ENCODE data around the gene RUBCN. TPM values are rescaled to one million over a fixed set of nuclear protein-coding genes. Genes with fewer than 3 reads are reported as not detected.
"Not testable (repeated sequence)": the region's sequence is repeated elsewhere in the genome, so short reads cannot be mapped to it uniquely, and the experiment has no call there.

Gene RUBCN
- polyA plus RNA-seq, 1 donor (not counting 4 experiments of a cell fraction or from before 2014, with no cell fraction given): 8.9 TPM

DNA sequence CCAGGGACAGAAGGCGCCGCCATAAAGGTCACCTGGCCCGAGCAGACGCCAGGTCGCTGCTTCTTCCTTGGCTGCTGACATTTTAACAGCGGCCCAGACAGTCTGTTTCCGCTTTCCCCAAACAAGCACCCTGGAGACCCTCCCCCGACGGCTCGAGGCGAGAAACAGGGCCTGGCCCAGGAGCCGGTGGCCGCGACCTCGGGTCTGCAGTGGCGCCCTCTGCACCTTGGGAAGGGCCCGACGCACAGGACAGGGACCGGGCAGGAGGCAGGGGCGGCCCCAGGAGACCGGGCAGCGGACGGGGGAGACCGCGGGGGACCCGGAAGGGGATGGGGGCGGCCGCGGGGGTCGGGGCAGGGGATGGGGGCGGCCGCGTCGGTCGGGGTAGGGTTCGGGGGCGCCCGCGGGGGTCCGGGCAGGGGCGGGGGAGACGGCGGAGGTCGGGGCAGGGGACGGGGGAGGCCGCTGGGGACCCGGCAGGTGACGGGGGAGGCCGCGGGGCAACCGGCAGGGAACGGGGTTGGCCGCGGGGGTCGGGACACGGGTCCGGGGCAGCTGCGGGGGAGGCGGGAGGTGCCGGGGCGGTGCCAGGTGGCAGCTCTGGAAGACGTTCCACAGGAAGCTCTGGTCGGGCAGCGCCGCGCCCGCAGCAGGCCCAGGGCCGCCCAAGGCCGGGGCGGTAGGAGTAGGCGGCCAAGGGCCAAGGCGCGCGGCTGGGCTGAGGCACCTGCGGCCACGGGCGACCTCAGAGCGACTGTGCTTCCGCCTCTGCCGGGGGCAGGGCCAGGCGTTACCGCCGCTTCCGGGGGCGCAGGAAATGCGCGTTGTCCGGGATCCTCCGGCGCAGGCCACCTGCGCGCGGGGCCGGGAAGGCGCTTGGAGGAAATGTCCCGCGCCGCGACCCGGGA lies 82.4 kb downstream of the RUBCN start:
- peak overlapping the region; percentile 41 for H3K4me2 ChIP-seq (ENCODE audit: control insufficient read depth, extremely low read depth, insufficient read depth, low read depth, low read length)
- dilution Hi-C loops (cut with MboI; ENCODE audit: extremely low pct_ligation_motif_present, low sequenced_read_pairs); H3K9me3 ChIP-seq (ENCODE audit: control insufficient read depth, low read depth, low read length); H3K4me1 ChIP-seq (ENCODE audit: control insufficient read depth, extremely low read depth, insufficient read depth, low read length); H3K9ac ChIP-seq (ENCODE audit: control insufficient read depth, extremely low read depth, insufficient read depth, low read length); H3K27ac ChIP-seq (ENCODE audit: control insufficient read depth, insufficient read depth, low read length); FAIRE-seq; DNase-seq (ENCODE audit: low read depth, low spot score); H3K9me1 ChIP-seq (ENCODE audit: control insufficient read depth, extremely low read depth, insufficient read depth, low read length); H4K20me1 ChIP-seq (ENCODE audit: control insufficient read depth, extremely low read depth, insufficient read depth, low read length); H3K79me2 ChIP-seq (ENCODE audit: control insufficient read depth, insufficient read depth, low read length); H3K27me3 ChIP-seq (ENCODE audit: control insufficient read depth, extremely low read depth, insufficient read depth, low read length); H2AFZ ChIP-seq (ENCODE audit: control insufficient read depth, low read length); H3K36me3 ChIP-seq (ENCODE audit: control insufficient read depth in 2 of 2, extremely low read depth in 1 of 2, insufficient read depth in 2 of 2, low read length in 2 of 2): not testable (repeated sequence)
- H3K4me3 ChIP-seq (ENCODE audit: control insufficient read depth in 2 of 3, extremely low read depth in 1 of 3, insufficient read depth in 2 of 3, low read depth in 1 of 3, low read length in 3 of 3): peak overlapping the region in 1 of 3 experiments; percentile 40

DNA sequence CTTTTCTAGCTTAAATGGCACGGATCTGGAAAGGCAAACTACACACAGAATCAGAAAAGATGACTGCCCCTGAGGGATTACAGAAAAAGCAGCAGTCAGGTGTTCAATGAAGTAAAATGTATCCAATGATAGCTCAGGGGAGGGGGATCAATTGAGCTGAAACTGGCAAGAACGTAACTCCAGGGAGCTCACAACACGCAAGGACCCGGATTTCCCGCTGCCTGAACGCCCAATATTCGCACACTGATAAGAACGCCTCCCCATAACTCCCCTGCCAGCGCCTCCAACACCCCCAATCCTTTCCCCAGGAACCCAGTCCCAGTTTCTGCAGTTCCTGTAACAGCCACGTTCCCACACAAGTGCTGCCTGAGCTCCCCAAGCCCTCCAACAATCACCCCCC lies 83.8 kb downstream of the RUBCN start:
- H4K20me1 ChIP-seq (ENCODE audit: control insufficient read depth, extremely low read depth, insufficient read depth, low read length); DNase-seq (ENCODE audit: low read depth, low spot score); FAIRE-seq; H3K9ac ChIP-seq (ENCODE audit: control insufficient read depth, extremely low read depth, insufficient read depth, low read length); H2AFZ ChIP-seq (ENCODE audit: control insufficient read depth, low read length); H3K4me1 ChIP-seq (ENCODE audit: control insufficient read depth, extremely low read depth, insufficient read depth, low read length); H3K27me3 ChIP-seq (ENCODE audit: control insufficient read depth, extremely low read depth, insufficient read depth, low read length); H3K36me3 ChIP-seq (ENCODE audit: control insufficient read depth in 2 of 2, extremely low read depth in 1 of 2, insufficient read depth in 2 of 2, low read length in 2 of 2); H3K9me3 ChIP-seq (ENCODE audit: control insufficient read depth, low read depth, low read length); H3K79me2 ChIP-seq (ENCODE audit: control insufficient read depth, insufficient read depth, low read length); H3K4me2 ChIP-seq (ENCODE audit: control insufficient read depth, extremely low read depth, insufficient read depth, low read depth, low read length); dilution Hi-C loops (cut with MboI; ENCODE audit: extremely low pct_ligation_motif_present, low sequenced_read_pairs); H3K27ac ChIP-seq (ENCODE audit: control insufficient read depth, insufficient read depth, low read length); H3K4me3 ChIP-seq (ENCODE audit: control insufficient read depth in 2 of 3, extremely low read depth in 1 of 3, insufficient read depth in 2 of 3, low read depth in 1 of 3, low read length in 3 of 3); H3K9me1 ChIP-seq (ENCODE audit: control insufficient read depth, extremely low read depth, insufficient read depth, low read length): not testable (repeated sequence)

GRCh38 chr3:197647649-197648048 lies 89.1 kb downstream of the RUBCN start:
- H4K20me1 ChIP-seq (ENCODE audit: control insufficient read depth, extremely low read depth, insufficient read depth, low read length); H3K9ac ChIP-seq (ENCODE audit: control insufficient read depth, extremely low read depth, insufficient read depth, low read length); H3K4me2 ChIP-seq (ENCODE audit: control insufficient read depth, extremely low read depth, insufficient read depth, low read depth, low read length); H3K79me2 ChIP-seq (ENCODE audit: control insufficient read depth, insufficient read depth, low read length); FAIRE-seq; H3K4me1 ChIP-seq (ENCODE audit: control insufficient read depth, extremely low read depth, insufficient read depth, low read length); dilution Hi-C loops (cut with MboI; ENCODE audit: extremely low pct_ligation_motif_present, low sequenced_read_pairs); H3K27ac ChIP-seq (ENCODE audit: control insufficient read depth, insufficient read depth, low read length); H2AFZ ChIP-seq (ENCODE audit: control insufficient read depth, low read length); H3K9me1 ChIP-seq (ENCODE audit: control insufficient read depth, extremely low read depth, insufficient read depth, low read length); H3K4me3 ChIP-seq (ENCODE audit: control insufficient read depth in 2 of 3, extremely low read depth in 1 of 3, insufficient read depth in 2 of 3, low read depth in 1 of 3, low read length in 3 of 3); H3K36me3 ChIP-seq (ENCODE audit: control insufficient read depth in 2 of 2, extremely low read depth in 1 of 2, insufficient read depth in 2 of 2, low read length in 2 of 2); H3K27me3 ChIP-seq (ENCODE audit: control insufficient read depth, extremely low read depth, insufficient read depth, low read length); H3K9me3 ChIP-seq (ENCODE audit: control insufficient read depth, low read depth, low read length); DNase-seq (ENCODE audit: low read depth, low spot score): not testable (repeated sequence)

DNA sequence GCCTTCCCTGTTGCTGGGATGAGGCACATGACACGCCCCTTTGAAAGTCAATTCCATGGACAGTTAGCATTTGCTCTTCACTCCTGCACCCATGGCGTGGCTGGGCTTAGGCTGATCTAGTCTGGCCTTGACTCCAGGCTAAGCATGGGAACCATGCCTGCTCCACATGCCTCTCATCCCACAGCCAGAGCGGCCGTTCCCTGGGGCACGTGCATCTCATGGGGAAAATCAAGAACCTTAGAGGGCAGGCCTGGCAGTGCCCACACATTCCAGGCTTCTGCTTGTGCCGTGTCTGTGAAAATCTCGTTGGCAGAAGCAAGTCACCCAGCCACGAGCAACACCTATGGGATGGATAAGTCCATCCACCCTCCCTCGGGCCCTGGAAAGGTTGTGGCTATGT lies 89.5 kb downstream of the RUBCN start:
- H3K79me2 ChIP-seq (ENCODE audit: control insufficient read depth, insufficient read depth, low read length); H3K4me1 ChIP-seq (ENCODE audit: control insufficient read depth, extremely low read depth, insufficient read depth, low read length); H3K36me3 ChIP-seq (ENCODE audit: control insufficient read depth in 2 of 2, extremely low read depth in 1 of 2, insufficient read depth in 2 of 2, low read length in 2 of 2); H3K4me3 ChIP-seq (ENCODE audit: control insufficient read depth in 2 of 3, extremely low read depth in 1 of 3, insufficient read depth in 2 of 3, low read depth in 1 of 3, low read length in 3 of 3); H3K9me3 ChIP-seq (ENCODE audit: control insufficient read depth, low read depth, low read length); FAIRE-seq; H3K27me3 ChIP-seq (ENCODE audit: control insufficient read depth, extremely low read depth, insufficient read depth, low read length); H3K27ac ChIP-seq (ENCODE audit: control insufficient read depth, insufficient read depth, low read length); dilution Hi-C loops (cut with MboI; ENCODE audit: extremely low pct_ligation_motif_present, low sequenced_read_pairs); H3K9me1 ChIP-seq (ENCODE audit: control insufficient read depth, extremely low read depth, insufficient read depth, low read length); H3K9ac ChIP-seq (ENCODE audit: control insufficient read depth, extremely low read depth, insufficient read depth, low read length); H4K20me1 ChIP-seq (ENCODE audit: control insufficient read depth, extremely low read depth, insufficient read depth, low read length); H2AFZ ChIP-seq (ENCODE audit: control insufficient read depth, low read length); DNase-seq (ENCODE audit: low read depth, low spot score); H3K4me2 ChIP-seq (ENCODE audit: control insufficient read depth, extremely low read depth, insufficient read depth, low read depth, low read length): not testable (repeated sequence)

DNA sequence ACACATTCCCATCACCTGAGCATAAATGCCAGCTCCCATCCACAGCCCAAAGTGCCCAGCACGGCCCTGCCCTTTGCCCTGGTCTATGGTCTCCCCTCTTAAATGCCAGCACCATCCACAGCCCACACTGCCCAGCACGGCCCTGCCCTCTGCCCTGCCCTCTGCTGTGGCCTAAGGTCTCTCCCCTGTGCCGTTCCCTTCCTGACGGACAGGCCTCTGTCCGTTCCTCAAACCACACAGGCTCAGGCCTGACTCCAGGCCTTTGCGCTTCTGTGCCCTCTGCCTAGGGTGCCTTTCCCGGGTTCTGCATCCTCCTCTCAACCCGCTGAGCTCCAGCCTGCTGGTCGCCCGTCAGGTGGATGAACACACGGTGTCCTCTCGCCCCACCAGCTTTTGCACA lies 90.4 kb downstream of the RUBCN start:
- H3K27ac ChIP-seq (ENCODE audit: control insufficient read depth, insufficient read depth, low read length); H3K27me3 ChIP-seq (ENCODE audit: control insufficient read depth, extremely low read depth, insufficient read depth, low read length); H3K36me3 ChIP-seq (ENCODE audit: control insufficient read depth in 2 of 2, extremely low read depth in 1 of 2, insufficient read depth in 2 of 2, low read length in 2 of 2); DNase-seq (ENCODE audit: low read depth, low spot score); H2AFZ ChIP-seq (ENCODE audit: control insufficient read depth, low read length); H4K20me1 ChIP-seq (ENCODE audit: control insufficient read depth, extremely low read depth, insufficient read depth, low read length); H3K4me1 ChIP-seq (ENCODE audit: control insufficient read depth, extremely low read depth, insufficient read depth, low read length); H3K9me3 ChIP-seq (ENCODE audit: control insufficient read depth, low read depth, low read length); dilution Hi-C loops (cut with MboI; ENCODE audit: extremely low pct_ligation_motif_present, low sequenced_read_pairs); H3K79me2 ChIP-seq (ENCODE audit: control insufficient read depth, insufficient read depth, low read length); H3K4me2 ChIP-seq (ENCODE audit: control insufficient read depth, extremely low read depth, insufficient read depth, low read depth, low read length); FAIRE-seq; H3K4me3 ChIP-seq (ENCODE audit: control insufficient read depth in 2 of 3, extremely low read depth in 1 of 3, insufficient read depth in 2 of 3, low read depth in 1 of 3, low read length in 3 of 3); H3K9me1 ChIP-seq (ENCODE audit: control insufficient read depth, extremely low read depth, insufficient read depth, low read length); H3K9ac ChIP-seq (ENCODE audit: control insufficient read depth, extremely low read depth, insufficient read depth, low read length): not testable (repeated sequence)
